Measurements from ENCODE around the gene GTPBP2. TPM values are rescaled to one million over a fixed set of nuclear protein-coding genes. Genes with fewer than 3 reads are reported as not detected.

The GTPBP2 gene
- total RNA-seq, 1 experiment from 2014 or later = 58.1 TPM

DNA sequence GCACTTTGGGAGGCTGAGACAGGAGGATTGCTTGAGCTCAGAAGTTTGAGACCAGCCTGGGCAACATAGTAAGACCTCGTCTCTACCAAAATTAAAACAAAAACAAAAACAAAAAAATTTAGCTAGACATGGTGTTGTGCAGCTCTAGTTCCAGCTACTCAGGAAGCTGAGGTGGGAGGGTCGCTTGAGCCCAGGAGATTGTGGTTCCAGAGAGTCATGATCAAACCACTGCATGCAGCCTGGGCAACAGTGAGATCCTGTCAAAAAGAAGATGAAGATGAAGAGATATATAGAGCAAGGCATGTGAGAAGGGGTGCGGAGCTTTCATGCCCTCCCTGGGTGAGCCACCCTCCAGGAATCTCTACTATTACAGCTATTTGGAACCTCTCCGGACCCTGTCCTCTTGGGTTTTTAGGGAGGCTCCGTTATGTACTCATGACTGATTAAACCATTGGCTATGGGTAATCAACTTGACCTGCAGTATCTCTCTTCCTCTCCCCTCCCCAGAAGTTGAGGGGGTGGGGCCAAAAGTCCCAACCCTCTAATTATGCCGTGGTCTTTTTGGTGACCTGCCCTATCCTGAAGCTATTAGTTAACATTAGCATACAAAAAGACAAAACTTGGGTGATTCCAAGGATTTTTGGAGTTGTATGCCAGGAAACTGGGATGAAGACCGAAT is 44.0 kb downstream of the GTPBP2 start:
- no peak for DNase-seq
- Histone ChIP-seq H3K27ac (no peak overlapping the region), H3K4me1 (no peaks in the 10 kb centered on the region), H3K9me3 (replicated peaks) (no peaks in the 10 kb centered on the region), H3K27me3 (no peaks in the 10 kb centered on the region), H3K36me3 (peaks cover 21% of the 10 kb centered on the region), H3K4me3 (no peak overlapping the region)

DNA sequence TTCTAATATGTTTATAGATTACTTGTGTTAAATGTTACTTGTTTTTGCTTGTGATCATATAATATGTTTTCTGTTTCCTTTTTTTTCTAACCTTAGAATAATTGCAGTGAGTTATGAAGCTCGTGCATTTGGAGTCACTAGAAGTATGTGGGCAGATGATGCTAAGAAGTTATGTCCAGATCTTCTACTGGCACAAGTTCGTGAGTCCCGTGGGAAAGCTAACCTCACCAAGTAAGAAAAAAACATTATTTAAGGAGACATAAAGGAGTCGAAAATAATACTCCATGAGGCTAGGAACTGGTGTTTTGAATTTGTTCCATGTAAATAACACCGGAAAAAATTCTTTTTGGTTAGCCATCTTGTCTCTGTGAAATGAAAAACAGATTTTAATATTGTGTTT is 46.2 kb downstream of the GTPBP2 start:
- no peaks in the 10 kb centered on the region for H3K27me3 ChIP-seq
- no peaks in the 10 kb centered on the region for H3K9me3 ChIP-seq (replicated peaks)
- DNase-seq = no peak
- no peak overlapping the region for H3K27ac ChIP-seq
- H3K36me3 ChIP-seq = peaks cover 16% of the 10 kb centered on the region
- H3K4me1 ChIP-seq = no peaks in the 10 kb centered on the region
- H3K4me3 ChIP-seq = no peak overlapping the region

DNA sequence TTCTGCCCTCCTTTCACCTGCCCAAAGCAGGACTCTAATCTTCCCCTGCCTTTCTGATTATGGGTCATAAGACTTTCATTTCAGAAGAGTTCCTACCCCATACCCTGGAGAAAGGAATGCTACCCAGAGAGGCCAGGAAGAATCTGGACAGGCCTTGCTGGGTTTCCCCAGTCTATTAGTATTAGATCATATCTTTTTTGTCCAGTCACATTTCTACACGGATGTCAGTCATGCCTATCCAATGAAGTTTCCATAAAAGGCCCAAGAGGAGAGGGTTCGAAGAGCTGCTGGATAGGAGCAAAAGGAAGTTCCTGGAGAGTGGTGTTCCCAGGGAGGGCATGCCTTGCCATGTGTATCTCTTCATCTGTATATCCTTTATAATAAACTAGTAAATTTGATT is 49.9 kb downstream of the GTPBP2 start:
- no peak overlapping the region for H3K4me3 ChIP-seq
- no peaks in the 10 kb centered on the region for H3K9me3 ChIP-seq (replicated peaks)
- H3K27me3 ChIP-seq = no peaks in the 10 kb centered on the region
- H3K36me3 ChIP-seq = peaks cover 7% of the 10 kb centered on the region
- no peak overlapping the region for H3K27ac ChIP-seq
- no peak for DNase-seq
- no peaks in the 10 kb centered on the region for H3K4me1 ChIP-seq

DNA sequence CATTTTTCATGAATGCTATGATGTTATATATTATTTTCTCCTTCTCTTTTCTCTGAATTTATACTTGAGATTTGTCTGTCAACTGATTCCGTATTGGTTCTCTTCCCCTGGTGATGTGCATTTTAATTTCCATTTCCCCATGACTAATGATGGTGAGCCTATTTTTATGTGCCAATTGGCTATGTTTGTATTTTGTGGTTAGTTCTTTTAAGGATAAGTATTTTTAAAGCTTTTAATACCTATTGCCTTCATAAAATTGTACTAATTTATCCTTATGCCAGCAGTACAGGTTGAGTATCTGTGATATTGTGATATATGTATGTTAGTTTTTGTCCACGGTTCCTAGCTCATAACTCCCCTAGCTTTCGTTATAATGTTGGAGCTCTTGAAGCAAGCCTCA is 50.3 kb downstream of the GTPBP2 start:
- peaks cover 7% of the 10 kb centered on the region for H3K36me3 ChIP-seq
- no peaks in the 10 kb centered on the region for H3K4me1 ChIP-seq
- DNase-seq = no peak
- no peaks in the 10 kb centered on the region for H3K9me3 ChIP-seq (replicated peaks)
- H3K27me3 ChIP-seq = no peaks in the 10 kb centered on the region
- H3K4me3 ChIP-seq = no peak overlapping the region
- H3K27ac ChIP-seq = no peak overlapping the region

DNA sequence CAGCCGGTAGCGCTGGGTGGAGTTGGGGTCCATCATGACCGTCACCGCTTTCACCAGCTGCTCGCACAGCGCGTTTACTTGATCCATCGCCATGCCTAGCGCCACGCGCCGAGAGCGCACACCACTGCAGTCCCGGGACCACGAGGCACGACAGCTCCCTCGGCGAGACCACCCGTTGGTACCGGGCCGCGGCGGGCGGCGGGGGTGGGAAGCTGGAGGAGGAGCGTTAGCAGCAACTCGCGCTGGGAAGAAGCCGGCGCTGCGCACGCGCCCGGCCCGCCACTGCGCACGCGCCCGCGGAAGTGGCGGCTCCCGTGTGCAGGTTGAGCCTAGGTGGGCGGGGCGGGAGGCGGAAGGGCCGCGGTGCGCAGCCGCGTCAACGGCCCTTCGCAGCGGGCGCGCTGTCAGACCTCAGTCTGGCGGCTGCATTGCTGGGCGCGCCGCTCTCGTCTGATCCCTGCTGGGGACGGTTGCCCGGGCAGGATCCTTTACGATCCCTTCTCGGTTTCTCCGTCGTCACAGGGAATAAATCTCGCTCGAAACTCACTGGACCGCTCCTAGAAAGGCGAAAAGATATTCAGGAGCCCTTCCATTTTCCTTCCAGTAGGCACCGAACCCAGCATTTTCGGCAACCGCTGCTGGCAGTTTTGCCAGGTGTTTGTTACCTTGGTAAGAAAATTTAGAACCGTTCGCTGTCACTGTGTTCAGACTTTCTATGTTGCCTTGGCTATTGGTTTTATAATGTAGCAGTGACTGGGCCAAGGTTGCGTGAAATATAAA is 53.1 kb downstream of the GTPBP2 start, which contains the start of the genes POLH and XPO5:
TSS of gene POLH (plus strand) at position 414 of the 780 bp plus-strand sequence. CDS start 6,135 bp downstream, outside the sequence.
TSS of gene XPO5 (minus strand) at position 267 of the 780 bp plus-strand sequence. CDS start at position 93, 174 bp downstream.
- H3K9me3 ChIP-seq (replicated peaks) = no peaks in the 10 kb centered on the region
- H3K27me3 ChIP-seq = no peaks in the 10 kb centered on the region
- H3K27ac ChIP-seq = peak within 1 kb of the TSS; percentile 56
- H3K36me3 ChIP-seq = peaks cover 22% of the 10 kb centered on the region
- DNase-seq = peak; percentile 90 to 95
- H3K4me3 ChIP-seq = peak within 1 kb of the TSS; percentile 96
- no peaks in the 10 kb centered on the region for H3K4me1 ChIP-seq

DNA sequence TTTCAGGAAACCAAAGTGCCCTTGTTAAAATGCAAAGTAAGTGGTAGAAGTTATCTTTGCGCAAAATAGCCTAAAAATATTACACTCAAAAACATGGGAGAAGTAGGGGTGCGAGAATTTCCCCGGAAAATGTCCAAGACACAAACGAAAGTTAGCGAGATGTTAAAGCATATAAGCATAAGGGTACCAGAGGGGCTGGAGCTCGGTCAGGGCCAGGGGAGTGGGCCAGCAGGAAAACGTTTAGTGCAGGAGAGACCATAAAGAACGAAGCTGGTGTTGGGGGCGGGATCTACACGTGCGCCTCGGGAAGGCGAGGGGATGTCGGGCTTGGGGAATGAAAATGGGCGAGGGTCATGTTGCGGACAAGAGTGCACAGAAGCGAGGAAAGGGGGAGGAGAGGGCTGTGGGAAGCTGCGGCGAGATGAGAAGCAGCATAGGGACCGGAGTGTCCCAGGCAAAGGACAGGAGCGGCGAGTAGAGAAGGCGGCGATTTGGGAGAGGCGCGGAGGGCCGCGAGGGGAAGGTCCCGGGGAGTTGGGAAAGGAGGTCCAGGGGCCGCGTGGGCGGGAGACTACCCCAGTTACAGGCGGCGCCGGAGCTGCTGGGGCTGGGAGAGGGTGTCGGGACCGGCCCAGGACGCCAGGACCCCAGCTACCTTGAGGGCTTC is 53.8 kb downstream of the GTPBP2 start:
- Histone ChIP-seq H3K9me3 (replicated peaks) (no peaks in the 10 kb centered on the region), H3K27ac (peak overlapping the region; percentile 56), H3K4me1 (no peaks in the 10 kb centered on the region), H3K36me3 (peaks cover 29% of the 10 kb centered on the region), H3K27me3 (no peaks in the 10 kb centered on the region), H3K4me3 (peak overlapping the region; percentile 96)
- peak; percentile 51 to 63 for DNase-seq

DNA sequence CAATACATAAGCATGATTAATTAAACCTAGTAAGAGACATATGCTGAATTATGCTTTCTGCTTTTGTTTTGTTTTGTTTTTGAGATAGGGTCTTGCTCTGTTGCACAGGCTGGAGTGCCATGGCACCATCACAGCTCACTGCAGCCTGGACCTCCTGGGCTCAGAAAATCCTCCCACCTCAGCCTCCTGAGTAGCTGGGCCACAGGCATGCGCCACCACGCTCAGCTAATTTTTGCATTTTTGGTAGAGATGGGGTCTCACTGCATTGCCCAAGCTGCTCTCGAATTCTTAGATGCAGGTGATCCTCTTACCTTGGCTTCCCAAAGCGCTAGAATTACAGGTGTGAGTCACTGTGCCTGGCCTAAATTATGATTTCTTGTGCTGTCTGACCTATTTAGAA is 57.0 kb downstream of the GTPBP2 start:
- no peak for DNase-seq
- Histone ChIP-seq H3K9me3 (replicated peaks) (no peaks in the 10 kb centered on the region), H3K4me1 (no peaks in the 10 kb centered on the region), H3K27ac (no peak overlapping the region), H3K4me3 (no peak overlapping the region), H3K36me3 (peaks cover 48% of the 10 kb centered on the region), H3K27me3 (no peaks in the 10 kb centered on the region)

DNA sequence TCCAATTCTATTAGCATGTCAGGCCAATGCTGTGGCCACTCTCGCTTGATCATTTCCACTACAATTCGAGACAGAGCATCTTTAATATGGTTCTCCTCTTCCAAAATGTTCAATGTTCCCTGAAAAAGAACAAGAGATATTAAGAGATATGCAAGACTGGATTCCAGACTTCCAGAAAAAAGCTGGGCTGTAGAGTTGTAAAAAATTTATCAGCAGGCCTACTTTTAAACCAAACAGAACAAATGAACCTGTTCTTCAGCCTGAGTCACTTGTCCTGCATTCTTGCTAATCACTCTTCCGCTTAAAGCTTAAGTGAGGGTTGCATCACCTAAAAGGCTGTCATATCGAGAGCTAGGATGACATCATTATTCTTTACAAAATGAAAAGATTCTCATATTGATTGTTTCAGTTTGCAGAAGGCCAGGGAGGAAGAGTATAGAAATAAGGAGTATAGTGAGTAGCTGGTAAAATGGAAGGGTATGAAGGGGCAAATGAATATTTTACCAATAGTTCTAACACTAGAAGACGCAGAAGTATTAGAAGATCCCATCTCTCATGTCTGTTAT is 58.1 kb downstream of the GTPBP2 start:
- Histone ChIP-seq H3K4me1 (no peaks in the 10 kb centered on the region), H3K36me3 (peaks cover 57% of the 10 kb centered on the region), H3K4me3 (no peak overlapping the region), H3K27me3 (no peaks in the 10 kb centered on the region), H3K9me3 (replicated peaks) (no peaks in the 10 kb centered on the region), H3K27ac (no peak overlapping the region)
- DNase-seq = no peak

Other genes with a start within 250 kb of the GTPBP2 start
- gene ABCC10, start 201.7 kb downstream of the GTPBP2 start, total RNA-seq (2014; rRNA removed; shearing (Covaris generic)) = 6.9 and 10.3 TPM in 2 replicates
- 5.4 and 5.8 TPM in 2 replicates for gene DLK2, start 173.7 kb downstream of the GTPBP2 start, total RNA-seq (2014; rRNA removed; shearing (Covaris generic))
- gene TJAP1, start 151.7 kb downstream of the GTPBP2 start, total RNA-seq (2014; rRNA removed; shearing (Covaris generic)) = 32.2 and 38.8 TPM in 2 replicates
- 0.14 TPM in 1 of 2 replicates, not detected in the other for gene LRRC73, start 118.9 kb downstream of the GTPBP2 start, total RNA-seq (2014; rRNA removed; shearing (Covaris generic))
- gene YIPF3, start 112.3 kb downstream of the GTPBP2 start, total RNA-seq (2014; rRNA removed; shearing (Covaris generic)) = 56.3 and 61.7 TPM in 2 replicates
- 37.3 and 38.3 TPM in 2 replicates for gene POLR1C, start 112.2 kb downstream of the GTPBP2 start, total RNA-seq (2014; rRNA removed; shearing (Covaris generic))
- 75.1 and 88.6 TPM in 2 replicates for gene XPO5, start 53.2 kb downstream of the GTPBP2 start, total RNA-seq (2014; rRNA removed; shearing (Covaris generic))
- 10.3 and 12.4 TPM in 2 replicates for gene POLH, start 53.1 kb downstream of the GTPBP2 start, total RNA-seq (2014; rRNA removed; shearing (Covaris generic))
- gene MAD2L1BP, start 6.6 kb upstream of the GTPBP2 start, total RNA-seq (2014; rRNA removed; shearing (Covaris generic)) = 28.0 and 34.4 TPM in 2 replicates
- gene RSPH9, start 15.8 kb upstream of the GTPBP2 start, total RNA-seq (2014; rRNA removed; shearing (Covaris generic)) = not detected in 2 replicates
- gene MRPS18A, start 58.5 kb upstream of the GTPBP2 start, total RNA-seq (2014; rRNA removed; shearing (Covaris generic)) = 51.6 and 54.7 TPM in 2 replicates
- 27.0 and 31.6 TPM in 2 replicates for gene VEGFA, start 140.9 kb upstream of the GTPBP2 start, total RNA-seq (2014; rRNA removed; shearing (Covaris generic))

Data from SJCRH30 (cell line).